ENCODE measurements around the gene FBXW9.

Gene FBXW9

DNA sequence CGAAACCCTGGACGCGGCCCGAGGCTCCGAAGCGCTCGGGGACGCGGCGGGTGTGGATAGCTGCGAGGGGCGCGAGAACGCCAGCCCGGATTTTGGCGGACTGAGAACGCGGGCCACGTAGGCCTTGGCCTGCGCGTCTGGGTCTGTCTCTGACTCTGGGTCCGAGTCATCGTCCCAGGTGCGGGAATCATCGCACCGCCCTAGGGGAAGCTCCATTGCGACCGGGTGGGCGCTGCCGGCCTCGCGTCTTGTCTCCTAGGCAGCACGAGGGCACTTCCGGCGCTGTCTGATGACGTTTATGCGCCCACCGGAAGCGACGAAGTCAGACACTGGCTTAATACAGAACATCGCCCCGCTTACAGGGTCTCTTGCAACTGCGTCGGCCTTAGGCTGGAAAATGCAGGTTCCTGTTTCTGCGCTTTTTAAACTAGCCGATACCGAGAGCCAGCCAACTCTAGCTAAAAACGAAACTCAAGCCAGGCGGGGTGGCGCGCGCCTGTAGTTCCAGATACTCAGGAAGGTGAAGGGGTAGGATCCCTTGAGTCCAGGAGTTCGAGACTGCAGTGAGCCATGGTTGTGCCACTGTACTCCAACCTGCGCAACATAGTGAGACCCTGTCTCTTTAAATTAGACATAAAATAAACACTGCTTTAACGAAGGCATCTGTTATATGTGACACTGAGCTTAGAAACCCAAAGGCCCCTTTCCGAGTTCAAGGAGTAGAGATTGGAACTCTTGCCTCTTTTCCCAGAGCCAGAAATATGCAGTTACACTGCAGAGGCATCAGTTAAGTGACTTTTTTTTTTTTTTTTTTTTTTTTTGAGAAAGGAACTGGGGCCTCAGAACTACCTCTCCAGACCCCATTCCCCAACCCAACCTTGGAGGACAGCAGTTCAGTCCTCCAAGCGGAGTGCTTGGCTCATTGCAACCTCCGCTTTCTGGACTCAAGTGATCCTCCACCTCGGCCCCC lies at the start of gene FBXW9:
TSS of gene FBXW9 (minus strand) at position 266 of the 970 bp plus-strand sequence. CDS start at position 216, 50 bp downstream.
- ATAC-seq: peak; percentile 91
- TF ChIP-seq, protein P1, sequence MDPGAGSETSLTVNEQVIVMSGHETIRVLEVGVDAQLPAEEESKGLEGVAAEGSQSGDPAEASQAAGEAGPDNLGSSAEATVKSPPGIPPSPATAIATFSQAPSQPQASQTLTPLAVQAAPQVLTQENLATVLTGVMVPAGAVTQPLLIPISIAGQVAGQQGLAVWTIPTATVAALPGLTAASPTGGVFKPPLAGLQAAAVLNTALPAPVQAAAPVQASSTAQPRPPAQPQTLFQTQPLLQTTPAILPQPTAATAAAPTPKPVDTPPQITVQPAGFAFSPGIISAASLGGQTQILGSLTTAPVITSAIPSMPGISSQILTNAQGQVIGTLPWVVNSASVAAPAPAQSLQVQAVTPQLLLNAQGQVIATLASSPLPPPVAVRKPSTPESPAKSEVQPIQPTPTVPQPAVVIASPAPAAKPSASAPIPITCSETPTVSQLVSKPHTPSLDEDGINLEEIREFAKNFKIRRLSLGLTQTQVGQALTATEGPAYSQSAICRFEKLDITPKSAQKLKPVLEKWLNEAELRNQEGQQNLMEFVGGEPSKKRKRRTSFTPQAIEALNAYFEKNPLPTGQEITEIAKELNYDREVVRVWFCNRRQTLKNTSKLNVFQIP (CRISPR knock-in tag; IDR thresholded peaks at IDR 0.05; ENCODE audit: borderline replicate concordance, low read depth): no peak
- TF ChIP-seq PPARA (CRISPR knock-in tag; IDR thresholded peaks at IDR 0.05; ENCODE audit: borderline replicate concordance) (no peak), ARNTL (CRISPR knock-in tag; IDR thresholded peaks at IDR 0.05; ENCODE audit: borderline replicate concordance, low read depth) (no peak), RARB (CRISPR knock-in tag; IDR thresholded peaks at IDR 0.05) (no peak; the same call in 1 of the 2 replicates), ZC3H10 (CRISPR knock-in tag; IDR thresholded peaks at IDR 0.05) (no peak), SNAI2 (CRISPR knock-in tag; IDR thresholded peaks at IDR 0.05) (no peak), OSR1 (CRISPR knock-in tag; IDR thresholded peaks at IDR 0.05) (no peak), TOX (CRISPR knock-in tag; IDR thresholded peaks at IDR 0.05; ENCODE audit: borderline replicate concordance) (0 out of 2 replicates have a peak, but pooled peaks have one; percentile 5), BACH2 (CRISPR knock-in tag; IDR thresholded peaks at IDR 0.05; ENCODE audit: borderline replicate concordance) (no peak), ZNF70 (CRISPR knock-in tag; IDR thresholded peaks at IDR 0.05) (no peak), ZFP3 (CRISPR knock-in tag; IDR thresholded peaks at IDR 0.05) (no peak), ZNF565 (CRISPR knock-in tag; conservative IDR thresholded peaks at IDR 0.05; ENCODE audit: low read depth) (no peak), ESRRG (CRISPR knock-in tag; IDR thresholded peaks at IDR 0.05) (0 out of 2 replicates have a peak, but pooled peaks have one; percentile 73), ZNF8 (CRISPR knock-in tag; IDR thresholded peaks at IDR 0.05) (0 out of 2 replicates have a peak, but pooled peaks have one; percentile 22), GLIS3 (CRISPR knock-in tag; IDR thresholded peaks at IDR 0.05) (0 out of 2 replicates have a peak, but pooled peaks have one; percentile 26), TCF4 (CRISPR knock-in tag; IDR thresholded peaks at IDR 0.05; ENCODE audit: borderline replicate concordance) (no peak)
- TF ChIP-seq, protein P2, sequence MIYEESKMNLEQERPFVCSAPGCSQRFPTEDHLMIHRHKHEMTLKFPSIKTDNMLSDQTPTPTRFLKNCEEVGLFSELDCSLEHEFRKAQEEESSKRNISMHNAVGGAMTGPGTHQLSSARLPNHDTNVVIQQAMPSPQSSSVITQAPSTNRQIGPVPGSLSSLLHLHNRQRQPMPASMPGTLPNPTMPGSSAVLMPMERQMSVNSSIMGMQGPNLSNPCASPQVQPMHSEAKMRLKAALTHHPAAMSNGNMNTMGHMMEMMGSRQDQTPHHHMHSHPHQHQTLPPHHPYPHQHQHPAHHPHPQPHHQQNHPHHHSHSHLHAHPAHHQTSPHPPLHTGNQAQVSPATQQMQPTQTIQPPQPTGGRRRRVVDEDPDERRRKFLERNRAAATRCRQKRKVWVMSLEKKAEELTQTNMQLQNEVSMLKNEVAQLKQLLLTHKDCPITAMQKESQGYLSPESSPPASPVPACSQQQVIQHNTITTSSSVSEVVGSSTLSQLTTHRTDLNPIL (CRISPR knock-in tag; IDR thresholded peaks at IDR 0.05; ENCODE audit: low read depth): no peak
- TF ChIP-seq, protein P3, sequence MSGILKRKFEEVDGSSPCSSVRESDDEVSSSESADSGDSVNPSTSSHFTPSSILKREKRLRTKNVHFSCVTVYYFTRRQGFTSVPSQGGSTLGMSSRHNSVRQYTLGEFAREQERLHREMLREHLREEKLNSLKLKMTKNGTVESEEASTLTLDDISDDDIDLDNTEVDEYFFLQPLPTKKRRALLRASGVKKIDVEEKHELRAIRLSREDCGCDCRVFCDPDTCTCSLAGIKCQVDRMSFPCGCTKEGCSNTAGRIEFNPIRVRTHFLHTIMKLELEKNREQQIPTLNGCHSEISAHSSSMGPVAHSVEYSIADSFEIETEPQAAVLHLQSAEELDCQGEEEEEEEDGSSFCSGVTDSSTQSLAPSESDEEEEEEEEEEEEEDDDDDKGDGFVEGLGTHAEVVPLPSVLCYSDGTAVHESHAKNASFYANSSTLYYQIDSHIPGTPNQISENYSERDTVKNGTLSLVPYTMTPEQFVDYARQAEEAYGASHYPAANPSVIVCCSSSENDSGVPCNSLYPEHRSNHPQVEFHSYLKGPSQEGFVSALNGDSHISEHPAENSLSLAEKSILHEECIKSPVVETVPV (CRISPR knock-in tag; IDR thresholded peaks at IDR 0.05): no peak
- TF ChIP-seq, protein P4, sequence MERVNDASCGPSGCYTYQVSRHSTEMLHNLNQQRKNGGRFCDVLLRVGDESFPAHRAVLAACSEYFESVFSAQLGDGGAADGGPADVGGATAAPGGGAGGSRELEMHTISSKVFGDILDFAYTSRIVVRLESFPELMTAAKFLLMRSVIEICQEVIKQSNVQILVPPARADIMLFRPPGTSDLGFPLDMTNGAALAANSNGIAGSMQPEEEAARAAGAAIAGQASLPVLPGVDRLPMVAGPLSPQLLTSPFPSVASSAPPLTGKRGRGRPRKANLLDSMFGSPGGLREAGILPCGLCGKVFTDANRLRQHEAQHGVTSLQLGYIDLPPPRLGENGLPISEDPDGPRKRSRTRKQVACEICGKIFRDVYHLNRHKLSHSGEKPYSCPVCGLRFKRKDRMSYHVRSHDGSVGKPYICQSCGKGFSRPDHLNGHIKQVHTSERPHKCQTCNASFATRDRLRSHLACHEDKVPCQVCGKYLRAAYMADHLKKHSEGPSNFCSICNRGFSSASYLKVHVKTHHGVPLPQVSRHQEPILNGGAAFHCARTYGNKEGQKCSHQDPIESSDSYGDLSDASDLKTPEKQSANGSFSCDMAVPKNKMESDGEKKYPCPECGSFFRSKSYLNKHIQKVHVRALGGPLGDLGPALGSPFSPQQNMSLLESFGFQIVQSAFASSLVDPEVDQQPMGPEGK (CRISPR knock-in tag; IDR thresholded peaks at IDR 0.05; ENCODE audit: borderline replicate concordance): no peak

DNA sequence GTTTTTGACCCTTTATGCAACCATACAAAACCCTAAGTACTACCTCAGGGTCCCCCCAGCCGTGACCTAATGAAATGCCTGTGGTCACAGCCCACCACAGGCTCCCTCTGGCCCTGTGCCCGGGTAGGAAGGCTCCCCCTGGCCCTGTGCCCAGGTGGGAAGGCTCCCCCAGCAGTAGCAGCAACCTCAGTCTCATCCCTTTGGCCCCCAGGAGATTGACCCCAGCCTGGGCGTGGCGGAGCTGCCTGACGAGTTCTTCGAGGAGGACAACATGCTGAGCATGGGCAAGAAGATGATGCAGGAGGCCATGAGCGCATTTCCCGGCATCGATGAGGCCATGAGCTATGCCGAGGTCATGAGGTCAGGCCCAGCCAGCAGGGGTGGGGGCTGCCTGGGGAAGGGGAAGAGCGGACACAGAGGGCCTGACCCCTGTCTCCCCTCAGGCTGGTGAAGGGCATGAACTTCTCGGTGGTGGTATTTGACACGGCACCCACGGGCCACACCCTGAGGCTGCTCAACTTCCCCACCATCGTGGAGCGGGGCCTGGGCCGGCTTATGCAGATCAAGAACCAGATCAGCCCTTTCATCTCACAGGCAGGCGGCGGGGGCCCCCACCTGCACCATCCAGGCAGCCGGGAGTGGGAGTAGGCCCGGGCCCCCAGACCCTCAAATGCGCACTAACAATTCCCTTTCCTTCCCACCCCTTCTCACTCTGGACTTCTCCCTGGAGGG lies 48.9 kb upstream of the FBXW9 start:
- ATAC-seq: no peak
- no peak for TF ChIP-seq SNAI2 (CRISPR knock-in tag; IDR thresholded peaks at IDR 0.05)
- TF ChIP-seq, protein P2 (CRISPR knock-in tag; IDR thresholded peaks at IDR 0.05; ENCODE audit: low read depth): no peak
- TF ChIP-seq ISL1 (CRISPR knock-in tag; IDR thresholded peaks at IDR 0.05): no peak
- no peak for TF ChIP-seq ZNF565 (CRISPR knock-in tag; conservative IDR thresholded peaks at IDR 0.05; ENCODE audit: low read depth)
- no peak for TF ChIP-seq CSDC2 (CRISPR knock-in tag; IDR thresholded peaks at IDR 0.05)
- no peak for TF ChIP-seq PPARA (CRISPR knock-in tag; IDR thresholded peaks at IDR 0.05; ENCODE audit: borderline replicate concordance)
- no peak for TF ChIP-seq OSR1 (CRISPR knock-in tag; IDR thresholded peaks at IDR 0.05)
- TF ChIP-seq ARNTL (CRISPR knock-in tag; IDR thresholded peaks at IDR 0.05; ENCODE audit: borderline replicate concordance, low read depth): no peak
- TF ChIP-seq BACH2 (CRISPR knock-in tag; IDR thresholded peaks at IDR 0.05; ENCODE audit: borderline replicate concordance): no peak
- TF ChIP-seq, protein P5, sequence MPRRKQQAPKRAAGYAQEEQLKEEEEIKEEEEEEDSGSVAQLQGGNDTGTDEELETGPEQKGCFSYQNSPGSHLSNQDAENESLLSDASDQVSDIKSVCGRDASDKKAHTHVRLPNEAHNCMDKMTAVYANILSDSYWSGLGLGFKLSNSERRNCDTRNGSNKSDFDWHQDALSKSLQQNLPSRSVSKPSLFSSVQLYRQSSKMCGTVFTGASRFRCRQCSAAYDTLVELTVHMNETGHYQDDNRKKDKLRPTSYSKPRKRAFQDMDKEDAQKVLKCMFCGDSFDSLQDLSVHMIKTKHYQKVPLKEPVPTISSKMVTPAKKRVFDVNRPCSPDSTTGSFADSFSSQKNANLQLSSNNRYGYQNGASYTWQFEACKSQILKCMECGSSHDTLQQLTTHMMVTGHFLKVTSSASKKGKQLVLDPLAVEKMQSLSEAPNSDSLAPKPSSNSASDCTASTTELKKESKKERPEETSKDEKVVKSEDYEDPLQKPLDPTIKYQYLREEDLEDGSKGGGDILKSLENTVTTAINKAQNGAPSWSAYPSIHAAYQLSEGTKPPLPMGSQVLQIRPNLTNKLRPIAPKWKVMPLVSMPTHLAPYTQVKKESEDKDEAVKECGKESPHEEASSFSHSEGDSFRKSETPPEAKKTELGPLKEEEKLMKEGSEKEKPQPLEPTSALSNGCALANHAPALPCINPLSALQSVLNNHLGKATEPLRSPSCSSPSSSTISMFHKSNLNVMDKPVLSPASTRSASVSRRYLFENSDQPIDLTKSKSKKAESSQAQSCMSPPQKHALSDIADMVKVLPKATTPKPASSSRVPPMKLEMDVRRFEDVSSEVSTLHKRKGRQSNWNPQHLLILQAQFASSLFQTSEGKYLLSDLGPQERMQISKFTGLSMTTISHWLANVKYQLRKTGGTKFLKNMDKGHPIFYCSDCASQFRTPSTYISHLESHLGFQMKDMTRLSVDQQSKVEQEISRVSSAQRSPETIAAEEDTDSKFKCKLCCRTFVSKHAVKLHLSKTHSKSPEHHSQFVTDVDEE (CRISPR knock-in tag; IDR thresholded peaks at IDR 0.05): no peak
- TF ChIP-seq, protein P1 (CRISPR knock-in tag; IDR thresholded peaks at IDR 0.05; ENCODE audit: borderline replicate concordance, low read depth): no peak
- TF ChIP-seq ZFP3 (CRISPR knock-in tag; IDR thresholded peaks at IDR 0.05): no peak
- no peak for TF ChIP-seq ZNF8 (CRISPR knock-in tag; IDR thresholded peaks at IDR 0.05)
- no peak for TF ChIP-seq ESRRG (CRISPR knock-in tag; IDR thresholded peaks at IDR 0.05)
- TF ChIP-seq GLIS3 (CRISPR knock-in tag; IDR thresholded peaks at IDR 0.05): no peak
- TF ChIP-seq TOX (CRISPR knock-in tag; IDR thresholded peaks at IDR 0.05; ENCODE audit: borderline replicate concordance): no peak
- TF ChIP-seq TCF4 (CRISPR knock-in tag; IDR thresholded peaks at IDR 0.05; ENCODE audit: borderline replicate concordance): no peak

Measured in SK-N-SH treated with all-trans-retinoic acid at 6 μM for 48 hours (cell line).